ENCODE results near the gene ATP6V1B1.

The ATP6V1B1 gene

DNA sequence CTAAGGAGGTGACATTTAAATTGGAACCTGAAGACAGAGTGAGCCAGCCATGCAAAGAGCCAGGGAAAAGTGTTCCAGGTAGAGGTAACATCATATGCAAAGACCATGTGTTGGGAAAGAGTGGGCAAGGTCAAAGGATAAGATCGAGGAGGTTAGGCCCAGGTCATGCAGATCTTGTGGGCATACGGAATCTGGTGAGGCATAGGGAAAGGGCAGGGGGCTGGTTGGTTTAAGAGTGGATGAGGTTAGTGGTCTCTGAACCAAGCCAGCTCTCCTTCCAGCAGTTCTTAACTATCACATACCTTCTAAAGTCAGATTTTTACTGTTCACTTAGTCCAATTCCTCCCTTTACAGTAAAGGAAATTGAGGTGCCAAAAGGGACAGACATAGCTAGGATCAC is 45.7 kb downstream of the ATP6V1B1 start:
- no peak for DNase-seq (ENCODE audit: low spot score)
- TF ChIP-seq, protein P1, sequence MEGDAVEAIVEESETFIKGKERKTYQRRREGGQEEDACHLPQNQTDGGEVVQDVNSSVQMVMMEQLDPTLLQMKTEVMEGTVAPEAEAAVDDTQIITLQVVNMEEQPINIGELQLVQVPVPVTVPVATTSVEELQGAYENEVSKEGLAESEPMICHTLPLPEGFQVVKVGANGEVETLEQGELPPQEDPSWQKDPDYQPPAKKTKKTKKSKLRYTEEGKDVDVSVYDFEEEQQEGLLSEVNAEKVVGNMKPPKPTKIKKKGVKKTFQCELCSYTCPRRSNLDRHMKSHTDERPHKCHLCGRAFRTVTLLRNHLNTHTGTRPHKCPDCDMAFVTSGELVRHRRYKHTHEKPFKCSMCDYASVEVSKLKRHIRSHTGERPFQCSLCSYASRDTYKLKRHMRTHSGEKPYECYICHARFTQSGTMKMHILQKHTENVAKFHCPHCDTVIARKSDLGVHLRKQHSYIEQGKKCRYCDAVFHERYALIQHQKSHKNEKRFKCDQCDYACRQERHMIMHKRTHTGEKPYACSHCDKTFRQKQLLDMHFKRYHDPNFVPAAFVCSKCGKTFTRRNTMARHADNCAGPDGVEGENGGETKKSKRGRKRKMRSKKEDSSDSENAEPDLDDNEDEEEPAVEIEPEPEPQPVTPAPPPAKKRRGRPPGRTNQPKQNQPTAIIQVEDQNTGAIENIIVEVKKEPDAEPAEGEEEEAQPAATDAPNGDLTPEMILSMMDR (IDR thresholded peaks at IDR 0.05; ENCODE audit: borderline replicate concordance, control extremely low read depth, extremely low read depth, insufficient read depth, missing control alignments) = no peak
- in situ Hi-C loops (cut with MboI; ENCODE audit: low sequenced_read_pairs, unreplicated experiment) = no loop called here

DNA sequence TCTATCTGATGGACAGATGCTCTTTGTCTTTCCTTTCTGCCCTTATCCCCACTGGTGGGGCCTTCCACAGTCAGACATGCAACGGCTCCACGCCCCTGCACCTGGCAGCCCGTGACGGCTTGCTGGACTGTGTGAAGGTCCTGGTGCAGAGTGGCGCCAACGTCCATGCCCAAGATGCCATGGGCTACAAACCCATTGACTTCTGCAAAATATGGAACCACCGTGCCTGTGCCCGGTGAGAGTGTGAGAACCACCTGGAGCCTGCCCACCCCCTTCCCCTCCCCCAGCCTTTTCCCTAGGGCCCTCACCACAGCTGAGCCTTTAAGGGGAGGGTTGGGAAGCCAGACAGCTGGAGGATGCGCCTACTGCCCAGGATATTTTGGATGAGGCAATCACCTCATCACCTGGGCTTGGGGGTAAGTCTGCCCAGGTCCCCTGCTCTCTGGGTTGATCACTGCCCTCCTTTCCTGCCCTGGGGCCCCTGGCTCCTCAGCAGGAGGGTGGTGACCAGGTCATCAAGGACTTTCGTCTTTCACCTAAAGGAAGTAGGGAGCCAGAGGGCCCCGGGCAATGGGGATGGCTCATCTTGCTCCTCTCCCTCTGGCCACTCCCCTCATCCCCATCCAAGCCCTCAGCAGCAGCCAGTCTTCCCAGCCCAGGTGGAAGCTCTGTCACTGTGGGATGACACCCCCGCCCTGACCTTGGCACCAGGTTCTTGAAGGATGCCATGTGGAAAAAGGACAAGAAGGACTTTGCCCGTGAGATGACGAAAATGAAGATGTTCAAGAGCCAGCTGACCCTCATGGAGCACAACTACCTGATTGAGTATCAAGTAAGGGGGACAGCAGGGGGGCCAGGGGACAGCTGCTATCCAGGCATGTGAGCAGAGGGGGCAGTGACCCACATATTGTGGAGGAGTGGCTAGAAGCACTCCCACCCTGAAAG is 46.4 kb downstream of the ATP6V1B1 start:
- TF ChIP-seq, protein P1 (IDR thresholded peaks at IDR 0.05; ENCODE audit: borderline replicate concordance, control extremely low read depth, extremely low read depth, insufficient read depth, missing control alignments) = no peak
- in situ Hi-C loops (cut with MboI; ENCODE audit: low sequenced_read_pairs, unreplicated experiment) = no loop called here
- no peak for DNase-seq (ENCODE audit: low spot score)

DNA sequence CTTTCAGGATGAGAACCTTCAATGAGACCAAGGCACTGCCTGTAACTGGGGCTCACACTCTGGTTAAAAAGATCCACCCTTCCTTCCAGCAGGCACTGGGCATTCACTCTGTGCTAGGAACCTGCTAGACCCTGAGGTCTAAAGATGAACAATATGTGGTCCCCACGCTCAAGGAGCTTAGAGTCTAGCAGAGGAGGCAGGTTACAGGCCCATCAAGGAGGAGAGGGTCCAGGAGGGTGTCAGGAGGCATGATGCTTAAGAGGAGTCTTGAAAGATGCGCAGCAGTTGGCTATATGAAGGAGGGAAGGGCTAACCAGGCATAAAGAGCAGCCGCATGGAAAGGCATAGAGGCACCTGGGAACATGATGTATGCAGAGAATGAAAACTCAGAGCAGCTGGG is 47.3 kb downstream of the ATP6V1B1 start:
- DNase-seq (ENCODE audit: low spot score) = no peak

DNA sequence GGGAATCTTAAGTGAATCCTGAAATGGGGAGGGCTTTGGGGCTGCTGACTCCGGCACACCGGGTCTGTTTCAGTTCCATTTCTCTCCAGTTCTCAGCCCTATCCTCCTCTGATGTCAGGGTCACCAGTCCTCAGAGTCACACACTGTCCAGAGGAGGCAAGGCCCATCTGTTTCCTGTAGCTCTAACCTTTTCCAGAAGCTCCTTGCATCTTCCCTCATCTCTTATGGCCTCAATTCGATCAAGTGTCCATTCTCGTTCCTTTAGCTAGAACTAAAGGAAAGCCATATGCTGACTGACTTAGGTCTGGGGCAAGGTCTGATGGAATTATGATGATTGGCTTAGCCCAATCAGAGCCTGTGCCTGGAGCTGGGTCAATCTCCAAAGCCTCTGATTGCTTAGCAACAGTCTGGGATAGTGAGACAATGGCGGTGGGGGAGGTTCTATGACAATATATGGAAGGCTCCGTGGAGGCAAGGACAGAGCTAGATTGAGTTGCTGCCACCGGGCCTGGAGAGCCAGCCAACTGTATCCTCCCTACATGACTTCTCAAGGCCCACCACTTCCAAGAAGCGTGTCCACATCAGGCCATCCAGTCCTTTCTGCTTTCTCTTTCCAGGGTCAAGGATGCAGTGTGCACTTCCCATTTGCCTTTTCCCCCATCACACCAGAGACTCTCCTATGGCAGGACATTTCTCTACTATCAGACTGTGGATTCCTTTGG is 48.0 kb downstream of the ATP6V1B1 start:
- TF ChIP-seq, protein P1 (IDR thresholded peaks at IDR 0.05; ENCODE audit: borderline replicate concordance, control extremely low read depth, extremely low read depth, insufficient read depth, missing control alignments) = no peak
- in situ Hi-C loops (cut with MboI; ENCODE audit: low sequenced_read_pairs, unreplicated experiment) = no loop called here
- no peak for DNase-seq (ENCODE audit: low spot score)

More for the DNA sequence above, 47.3 kb downstream of the ATP6V1B1 start:
- TF ChIP-seq, protein P1 (IDR thresholded peaks at IDR 0.05; ENCODE audit: borderline replicate concordance, control extremely low read depth, extremely low read depth, insufficient read depth, missing control alignments) = no peak
- in situ Hi-C loops (cut with MboI; ENCODE audit: low sequenced_read_pairs, unreplicated experiment) = no loop called here

DNA sequence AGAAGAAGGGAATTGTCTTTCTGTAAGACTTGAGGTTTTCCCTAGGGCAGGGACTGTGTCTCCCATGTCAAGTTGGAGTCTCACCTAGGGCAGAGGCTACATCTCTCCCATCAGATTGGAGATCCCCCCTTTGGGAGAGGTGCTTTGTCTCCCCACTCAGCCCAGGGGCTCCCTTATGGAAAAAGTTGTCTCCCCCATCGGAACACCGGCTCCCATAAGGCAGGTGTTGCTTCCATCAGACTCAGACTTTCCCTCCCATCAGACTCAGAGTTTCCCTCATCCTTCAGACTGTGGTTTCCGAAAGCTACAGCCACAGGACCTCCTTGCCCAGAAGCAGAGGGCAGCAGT is 48.5 kb downstream of the ATP6V1B1 start:
- in situ Hi-C loops (cut with MboI; ENCODE audit: low sequenced_read_pairs, unreplicated experiment) = no loop called here
- DNase-seq (ENCODE audit: low spot score) = no peak

DNA sequence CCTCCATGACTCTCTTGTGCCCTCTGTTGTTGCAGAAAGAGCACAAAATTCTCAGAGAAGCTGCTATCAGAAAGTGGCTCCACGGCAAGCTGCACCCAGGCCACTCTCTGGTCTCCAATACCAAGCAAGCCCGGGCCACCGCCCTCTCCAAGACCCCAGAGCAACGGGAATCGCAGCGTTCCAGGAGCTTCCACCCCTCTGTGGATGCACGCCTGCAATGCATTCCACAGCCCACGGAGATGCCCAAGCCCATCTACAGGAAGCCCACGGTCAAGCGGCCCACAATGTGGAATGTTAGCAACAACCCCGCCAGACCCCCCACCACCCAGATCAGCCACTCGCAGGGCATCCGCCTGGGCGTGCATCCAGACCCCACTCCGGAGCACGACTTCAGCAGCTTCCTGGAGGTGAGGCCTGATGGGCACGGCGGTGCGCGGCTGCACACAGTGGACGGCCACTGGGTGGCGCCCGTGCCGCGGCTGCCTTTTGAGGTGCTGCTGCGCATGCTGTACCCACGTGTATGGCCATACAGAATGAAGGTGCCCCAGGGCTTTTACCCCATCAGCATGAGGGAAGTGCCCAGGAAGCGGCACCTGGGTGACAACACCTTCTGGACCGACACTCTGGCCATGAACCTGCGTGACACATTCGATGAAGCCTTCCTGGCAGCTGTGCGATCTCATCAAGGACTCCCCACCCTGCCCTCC is 49.0 kb downstream of the ATP6V1B1 start:
- in situ Hi-C loops (cut with MboI; ENCODE audit: low sequenced_read_pairs, unreplicated experiment) = no loop called here
- TF ChIP-seq, protein P1 (IDR thresholded peaks at IDR 0.05; ENCODE audit: borderline replicate concordance, control extremely low read depth, extremely low read depth, insufficient read depth, missing control alignments) = peak; percentile 94
- DNase-seq (ENCODE audit: low spot score) = peak; percentile 91

More for the DNA sequence above, 48.5 kb downstream of the ATP6V1B1 start:
- TF ChIP-seq, protein P1 (IDR thresholded peaks at IDR 0.05; ENCODE audit: borderline replicate concordance, control extremely low read depth, extremely low read depth, insufficient read depth, missing control alignments) = no peak
